HT-29 (cell line): ENCODE measurements around the gene NSF. TPM values are rescaled to one million over a fixed set of nuclear protein-coding genes. Genes with fewer than 3 reads are reported as not detected.
A peak's percentile ranks its signal among the peaks of the same experiment; 100 is the strongest.
"Not testable (repeated sequence)": the region's sequence is repeated elsewhere in the genome, so short reads cannot be mapped to it uniquely, and the experiment has no call there.

Source experiments
- DNase-seq: peaks from one replicate; pipeline ENCODE4 v3.0.0-alpha.2; 2015; ENCODE audit warnings: low spot score
- total RNA-seq: library from RNA; depleted of rRNA; stranded (reverse); fragments of >200 nt; shearing (Covaris generic); gene quantifications from 2 replicates; pipeline ENCODE4 v1.2.3, GENCODE V29; 2014

The NSF gene
- total RNA-seq, 1 experiment from 2014 or later, result 14.7 TPM

GRCh38 chr17:46756081-46756735 is 165.7 kb downstream of the NSF start:
- no peak for DNase-seq

- no peak for DNase-seq
Measured at GRCh38 chr17:46756861-46757260, 166.4 kb downstream of the NSF start.

- not testable (repeated sequence) for DNase-seq
Measured at GRCh38 chr17:46757588-46757987, 167.1 kb downstream of the NSF start.

- DNase-seq, result peak; percentile 23
Measured at GRCh38 chr17:46758614-46759013, 168.1 kb downstream of the NSF start.

GRCh38 chr17:46759141-46759540 is 168.7 kb downstream of the NSF start:
- no peak for DNase-seq

- no peak for DNase-seq
Measured at GRCh38 chr17:46763416-46763815, 172.9 kb downstream of the NSF start.

- DNase-seq, result no peak
Measured at GRCh38 chr17:46764000-46764708, 173.7 kb downstream of the NSF start.

- DNase-seq, result no peak
Measured at GRCh38 chr17:46764709-46765401, 174.4 kb downstream of the NSF start.

GRCh38 chr17:46765453-46765852 is 175.0 kb downstream of the NSF start:
- DNase-seq, result no peak

GRCh38 chr17:46766493-46767491 is 176.3 kb downstream of the NSF start:
- no peak for DNase-seq

- DNase-seq, result no peak
Measured at GRCh38 chr17:46768540-46768870, 178.0 kb downstream of the NSF start.

- DNase-seq, result not testable (repeated sequence)
Measured at GRCh38 chr17:46768896-46769295, 178.4 kb downstream of the NSF start.

GRCh38 chr17:46769531-46770438 is 179.3 kb downstream of the NSF start:
- DNase-seq, result no peak

- DNase-seq, result no peak
Measured at GRCh38 chr17:46770439-46770817, 180.0 kb downstream of the NSF start.

GRCh38 chr17:46770818-46771560 is 180.5 kb downstream of the NSF start:
- DNase-seq, result peak; percentile 28

GRCh38 chr17:46771561-46772474 is 181.3 kb downstream of the NSF start:
- no peak for DNase-seq

- no peak for DNase-seq
Measured at GRCh38 chr17:46772475-46773220, 182.2 kb downstream of the NSF start.

GRCh38 chr17:46773221-46773605 is 182.7 kb downstream of the NSF start:
- no peak for DNase-seq
